HG03469 (cell line): ENCODE measurements around the gene KRTAP10-2.
"Not testable (repeated sequence)": the region's sequence is repeated elsewhere in the genome, so short reads cannot be mapped to it uniquely, and the experiment has no call there.

Source experiments
- ATAC-seq: cut with Tn5 transposase; IDR thresholded peaks from one replicate; pipeline ENCODE4 v1.9.1; 2021; ENCODE audit warnings: mild to moderate bottlenecking, moderate library complexity, moderate number of reproducible peaks; ENCODE audit not compliant: unreplicated experiment

Gene KRTAP10-2

GRCh38 chr21:44503006-44503889 is 48.1 kb downstream of the KRTAP10-2 start:
- ATAC-seq: not testable (repeated sequence)

- no peak for ATAC-seq
Measured at GRCh38 chr21:44502171-44502958, 48.9 kb downstream of the KRTAP10-2 start.
